HCT116 (cell line): ENCODE data around the gene MYL12B. TPM values are rescaled to one million over a fixed set of nuclear protein-coding genes. Genes with fewer than 3 reads are reported as not detected.

Experiments
- ATAC-seq: fragments of 200-7000 bp; cut with Tn5 transposase; 2 replicates; pipeline ENCODE4 v1.9.1; 2020; ENCODE audit warnings: mild to moderate bottlenecking, moderate library complexity
- BruUV-seq: library from RNA; stranded (reverse); fragments of 400-500 nt; replicated peaks from 2 replicates; lab custom pipeline; 2021; lab: Mats Ljungman, UMichigan
- CTCF ChIA-PET: fragments of 300-600 bp; sonication (Branson Sonifier 250); formaldehyde crosslinking; loops from one replicate; lab custom pipeline; 2021; ENCODE audit warnings: antibody characterized with exemption; lab: Charles Lee
- POLR2A ChIA-PET: fragments of 300-600, 350-600 bp; sonication (Branson Sonifier 250); formaldehyde crosslinking; loops from one replicate; lab custom pipeline; 2021; ENCODE audit warnings: antibody characterized with exemption; lab: Charles Lee
- RAD21 ChIA-PET, 2 experiments: fragments of 300-600 bp; sonication (Branson Sonifier 250); formaldehyde crosslinking; loops; one replicate each; lab custom pipeline; 2023; ENCODE audit warnings: low total read pairs in 2 of 2; ENCODE audit not compliant: uncharacterized antibody in 2 of 2, unreplicated experiment in 2 of 2, low non-redundant PET in 1 of 2; lab: Charles Lee
- DNase-seq: peaks from one replicate; pipeline ENCODE4 v3.0.0-alpha.2; 2010; ENCODE audit warnings: low read depth, low spot score
- H2AFZ ChIP-seq: fragments of 200-600 bp; shearing (Covaris generic), sonication (generic); 2 replicates; pipeline ENCODE4 v1.6.1; 2017; ENCODE audit warnings: low read depth, mixed run types, mixed read lengths, antibody characterized with exemption, low read length; ENCODE audit not compliant: poor library complexity, severe bottlenecking
- H3K27ac ChIP-seq: 2 replicates; pipeline ENCODE4 v1.5.1; 2012; ENCODE audit warnings: low read depth, low read length
- H3K27me3 ChIP-seq: fragments of 200-600 bp; sonication (generic); 2 replicates; pipeline ENCODE4 v1.6.1; 2016; ENCODE audit warnings: mixed run types, low read length, mixed read lengths; ENCODE audit not compliant: insufficient read depth
- H3K36me3 ChIP-seq, 2 experiments: fragments of 200-500 bp in 1 of 2; fragments of 200-600 bp in 1 of 2; sonication (Bioruptor generic) in 1 of 2; sonication (generic) in 1 of 2; 2 replicates each; pipeline versions ENCODE4 v1.5.1 to v1.6.1; 2014 to 2016; ENCODE audit warnings: low read length in 2 of 2, inconsistent platforms in 1 of 2, mixed read lengths in 1 of 2, mixed run types in 1 of 2; ENCODE audit not compliant: insufficient read depth in 2 of 2, control insufficient read depth in 1 of 2
- H3K4me1 ChIP-seq, 2 experiments: fragments of 200-600 bp in 1 of 2; sonication (generic) in 1 of 2; 2 replicates each; pipeline versions ENCODE4 v1.5.1 to v1.6.1; 2012 to 2017; ENCODE audit warnings: low read length in 2 of 2, inconsistent platforms in 1 of 2, mild to moderate bottlenecking in 1 of 2, mixed read lengths in 1 of 2, mixed run types in 1 of 2, moderate library complexity in 1 of 2; ENCODE audit not compliant: insufficient read depth in 2 of 2, control insufficient read depth in 1 of 2
- H3K4me2 ChIP-seq: fragments of 200-600 bp; sonication (generic); 2 replicates; pipeline ENCODE4 v1.6.1; 2017; ENCODE audit warnings: mixed run types, low read length, mixed read lengths
- H3K4me3 ChIP-seq, 2 experiments: fragments of 200-600 bp in 1 of 2; sonication (generic) in 1 of 2; replicated peaks in 1 of 2; 2 replicates each; pipeline ENCODE4 v1.5.1; 2011 to 2016; ENCODE audit warnings: low read length in 2 of 2, control low read depth in 1 of 2, low read depth in 1 of 2, mild to moderate bottlenecking in 1 of 2, mixed read lengths in 1 of 2, mixed run types in 1 of 2
- H3K79me2 ChIP-seq: fragments of 200-600 bp; sonication (generic); 2 replicates; pipeline ENCODE4 v1.6.1; 2017; ENCODE audit warnings: mild to moderate bottlenecking, mixed run types, low read length, moderate library complexity, mixed read lengths; ENCODE audit not compliant: insufficient read depth
- H3K9ac ChIP-seq: fragments of 200-600 bp; sonication (generic); 2 replicates; pipeline ENCODE4 v1.6.1; 2016; ENCODE audit warnings: low read length, mixed read lengths
- H3K9me2 ChIP-seq: fragments of 200-600 bp; sonication (generic), shearing (Covaris generic); 2 replicates; pipeline ENCODE4 v1.6.1; 2017; ENCODE audit warnings: mixed run types, mild to moderate bottlenecking, moderate library complexity; ENCODE audit not compliant: insufficient read depth
- H3K9me3 ChIP-seq, 2 experiments: fragments of 200-500 bp in 1 of 2; fragments of 200-600 bp in 1 of 2; sonication (Bioruptor generic) in 1 of 2; sonication (generic) in 1 of 2; 2 replicates each; pipeline ENCODE4 v1.6.1; 2014 to 2017; ENCODE audit warnings: low read length in 2 of 2, mixed read lengths in 2 of 2, inconsistent platforms in 1 of 2, low read depth in 1 of 2, mild to moderate bottlenecking in 1 of 2, mixed run types in 1 of 2, moderate library complexity in 1 of 2; ENCODE audit not compliant: control insufficient read depth in 1 of 2, insufficient read depth in 1 of 2
- H4K20me1 ChIP-seq: fragments of 200-600 bp; sonication (generic), shearing (Covaris generic); 2 replicates; pipeline ENCODE4 v1.6.1; 2017; ENCODE audit warnings: mixed run types, mild to moderate bottlenecking, moderate library complexity; ENCODE audit not compliant: insufficient read depth
- CBX3 ChIP-seq: IDR thresholded peaks from 2 replicates; pipeline ENCODE4 v1.6.1; 2012; ENCODE audit warnings: low read depth
- EGR1 ChIP-seq: IDR thresholded peaks from 2 replicates; pipeline ENCODE4 v1.6.1; 2012; ENCODE audit warnings: low read depth
- EZH2 ChIP-seq: fragments of 200-600 bp; sonication (generic); IDR thresholded peaks from 2 replicates; pipeline ENCODE4 v1.6.1; 2017; ENCODE audit warnings: antibody characterized with exemption, mixed run types
- POLR2A ChIP-seq: IDR thresholded peaks from 2 replicates; pipeline ENCODE4 v1.7.0; 2011; ENCODE audit warnings: borderline replicate concordance; ENCODE audit not compliant: insufficient read depth, insufficient read length; ENCODE audit errors: extremely low read depth
- POLR2AphosphoS5 ChIP-seq: IDR thresholded peaks from 2 replicates; pipeline ENCODE4 v1.6.1; 2011; ENCODE audit warnings: mild to moderate bottlenecking, low read depth, low read length, moderate library complexity
- SIN3A ChIP-seq: IDR thresholded peaks from 2 replicates; pipeline ENCODE4 v1.6.1; 2012; ENCODE audit warnings: low read depth
- SP1 ChIP-seq: IDR thresholded peaks from 2 replicates; pipeline ENCODE4 v1.6.1; 2012; ENCODE audit warnings: low read depth
- SRF ChIP-seq: IDR thresholded peaks from 2 replicates; pipeline ENCODE4 v1.6.1; 2012; ENCODE audit warnings: low read depth
- ZFX ChIP-seq: fragments of 450-650 bp; IDR thresholded peaks from 2 replicates; pipeline ENCODE4 v1.6.1; 2017
- ZNF274 ChIP-seq: fragments of 200-500 bp; sonication (Bioruptor generic); IDR thresholded peaks from 2 replicates; pipeline ENCODE4 v1.6.1; 2014; ENCODE audit warnings: mild to moderate bottlenecking, low read depth, low read length, inconsistent platforms
- intact Hi-C: fragments of 100-400 bp; cut with micrococcal nuclease; formaldehyde crosslinking; loops from 2 replicates; pipeline ENCODE4 v1.10.0; 2022
- total RNA-seq: library from RNA; stranded (reverse); gene quantifications from one replicate; pipeline ENCODE4 v1.2.1, GENCODE V29; 2021; ENCODE audit not compliant: unreplicated experiment
- TF ChIP-seq, protein P1 (sequence below): IDR thresholded peaks from 2 replicates; pipeline ENCODE4 v1.6.1; 2011; ENCODE audit warnings: mild to moderate bottlenecking, low read length, moderate library complexity; ENCODE audit not compliant: insufficient replicate concordance; ENCODE audit errors: extremely low read depth
- TF ChIP-seq, protein P2 (sequence below): IDR thresholded peaks from 2 replicates; pipeline ENCODE4 v1.6.1; 2012
- TF ChIP-seq, protein P3 (sequence below), 3 experiments: fragments of 200-600 bp in 1 of 3; sonication (generic) in 1 of 3; IDR thresholded peaks in 2 of 3; conservative IDR thresholded peaks in 1 of 3; 2 replicates each; pipeline ENCODE4 v1.5.1; 2012 to 2017; ENCODE audit warnings: low read depth in 2 of 3, low read length in 2 of 3, antibody characterized with exemption in 1 of 3, borderline replicate concordance in 1 of 3, control low read depth in 1 of 3, mild to moderate bottlenecking in 1 of 3, mixed read lengths in 1 of 3, mixed run types in 1 of 3, moderate library complexity in 1 of 3; ENCODE audit not compliant: insufficient read depth in 1 of 3
- TF ChIP-seq, protein P4 (sequence below): IDR thresholded peaks from 2 replicates; pipeline ENCODE4 v1.6.1; 2012; ENCODE audit warnings: low read depth

MYL12B gene
- total RNA-seq, 1 experiment from 2014 or later = 403 TPM

DNA sequence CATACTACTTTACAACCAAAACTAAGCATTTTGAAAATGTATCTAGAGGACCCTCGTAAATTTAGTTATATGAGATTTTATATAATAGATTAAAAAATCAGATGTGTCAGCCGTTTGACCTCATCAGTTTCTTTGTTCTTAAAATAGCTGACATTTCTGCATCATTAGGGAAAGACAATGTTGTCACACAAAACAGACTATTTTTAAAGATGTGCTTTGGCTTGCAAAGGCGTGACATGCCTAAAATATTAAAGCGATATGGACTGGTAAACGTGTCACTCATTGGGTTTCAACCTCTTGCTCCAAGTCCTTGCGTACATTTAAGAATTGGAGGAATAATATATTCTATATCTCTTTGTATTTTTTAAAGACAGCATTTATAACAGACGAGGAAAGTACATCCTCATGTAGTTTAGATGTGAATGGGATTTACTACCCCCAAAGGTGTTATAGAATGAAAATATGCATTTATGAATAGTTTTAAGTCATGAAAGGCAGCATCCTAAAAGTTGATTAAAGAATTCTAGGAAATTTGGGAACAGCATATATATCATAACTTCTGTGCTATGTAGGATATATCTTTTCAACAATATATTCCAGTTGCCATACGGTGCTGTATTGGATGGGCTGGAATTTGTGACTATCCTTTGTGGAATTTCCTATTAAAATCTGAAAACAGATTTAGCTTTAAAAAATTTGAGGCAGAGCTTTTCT lies 10.5 kb upstream of the MYL12B start:
- ChIA-PET CTCF (interaction anchor here (1.0 to 1.1 kb wide), 3 partner anchors 8 to 414 kb away, joined by 3 to 5 read pairs (median 4); no protein-coding TSS in a partner anchor), RAD21 (no interaction called here), POLR2A (interaction anchor here (0.8 to 3.4 kb wide), 3 partner anchors 9 to 414 kb away, joined by 4 to 20 read pairs (median 5); partner anchors contain the start of gene MYL12B)
- Histone ChIP-seq H3K36me3 (peaks cover 30 to 45% of the 10 kb centered on the region in 2 experiments; a peak in 3 of 4 replicates), H3K79me2 (peaks cover 75% of the 10 kb centered on the region), H3K9me2 (no peaks in the 10 kb centered on the region), H3K27ac (peak overlapping the region; percentile 90; the same call in 1 of the 2 replicates), H3K4me3 (no peak overlapping the region), H3K4me1 (peaks cover 35 to 42% of the 10 kb centered on the region in 2 experiments), H3K27me3 (no peaks in the 10 kb centered on the region), H4K20me1 (peaks cover 7% of the 10 kb centered on the region; the same call in 1 of the 2 replicates), H3K4me2 (peak overlapping the region; percentile 71; the same call in 1 of the 2 replicates), H2AFZ (no peak overlapping the region), H3K9ac (no peak overlapping the region), H3K9me3 (no peaks in the 10 kb centered on the region)
- TF ChIP-seq ZFX (no peak), SIN3A (no peak), ZNF274 (no peak), SRF (no peak), EGR1 (no peak), POLR2A (no peak), CBX3 (no peak), POLR2AphosphoS5 (no peak), SP1 (no peak), EZH2 (no peak)
- TF ChIP-seq, protein P1, sequence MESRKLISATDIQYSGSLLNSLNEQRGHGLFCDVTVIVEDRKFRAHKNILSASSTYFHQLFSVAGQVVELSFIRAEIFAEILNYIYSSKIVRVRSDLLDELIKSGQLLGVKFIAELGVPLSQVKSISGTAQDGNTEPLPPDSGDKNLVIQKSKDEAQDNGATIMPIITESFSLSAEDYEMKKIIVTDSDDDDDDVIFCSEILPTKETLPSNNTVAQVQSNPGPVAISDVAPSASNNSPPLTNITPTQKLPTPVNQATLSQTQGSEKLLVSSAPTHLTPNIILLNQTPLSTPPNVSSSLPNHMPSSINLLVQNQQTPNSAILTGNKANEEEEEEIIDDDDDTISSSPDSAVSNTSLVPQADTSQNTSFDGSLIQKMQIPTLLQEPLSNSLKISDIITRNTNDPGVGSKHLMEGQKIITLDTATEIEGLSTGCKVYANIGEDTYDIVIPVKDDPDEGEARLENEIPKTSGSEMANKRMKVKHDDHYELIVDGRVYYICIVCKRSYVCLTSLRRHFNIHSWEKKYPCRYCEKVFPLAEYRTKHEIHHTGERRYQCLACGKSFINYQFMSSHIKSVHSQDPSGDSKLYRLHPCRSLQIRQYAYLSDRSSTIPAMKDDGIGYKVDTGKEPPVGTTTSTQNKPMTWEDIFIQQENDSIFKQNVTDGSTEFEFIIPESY = no peak
- TF ChIP-seq, protein P2, sequence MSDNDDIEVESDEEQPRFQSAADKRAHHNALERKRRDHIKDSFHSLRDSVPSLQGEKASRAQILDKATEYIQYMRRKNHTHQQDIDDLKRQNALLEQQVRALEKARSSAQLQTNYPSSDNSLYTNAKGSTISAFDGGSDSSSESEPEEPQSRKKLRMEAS = no peak
- TF ChIP-seq, protein P3, sequence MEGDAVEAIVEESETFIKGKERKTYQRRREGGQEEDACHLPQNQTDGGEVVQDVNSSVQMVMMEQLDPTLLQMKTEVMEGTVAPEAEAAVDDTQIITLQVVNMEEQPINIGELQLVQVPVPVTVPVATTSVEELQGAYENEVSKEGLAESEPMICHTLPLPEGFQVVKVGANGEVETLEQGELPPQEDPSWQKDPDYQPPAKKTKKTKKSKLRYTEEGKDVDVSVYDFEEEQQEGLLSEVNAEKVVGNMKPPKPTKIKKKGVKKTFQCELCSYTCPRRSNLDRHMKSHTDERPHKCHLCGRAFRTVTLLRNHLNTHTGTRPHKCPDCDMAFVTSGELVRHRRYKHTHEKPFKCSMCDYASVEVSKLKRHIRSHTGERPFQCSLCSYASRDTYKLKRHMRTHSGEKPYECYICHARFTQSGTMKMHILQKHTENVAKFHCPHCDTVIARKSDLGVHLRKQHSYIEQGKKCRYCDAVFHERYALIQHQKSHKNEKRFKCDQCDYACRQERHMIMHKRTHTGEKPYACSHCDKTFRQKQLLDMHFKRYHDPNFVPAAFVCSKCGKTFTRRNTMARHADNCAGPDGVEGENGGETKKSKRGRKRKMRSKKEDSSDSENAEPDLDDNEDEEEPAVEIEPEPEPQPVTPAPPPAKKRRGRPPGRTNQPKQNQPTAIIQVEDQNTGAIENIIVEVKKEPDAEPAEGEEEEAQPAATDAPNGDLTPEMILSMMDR (IDR thresholded peaks at IDR 0.05 in 2 of 3, conservative IDR thresholded peaks at IDR 0.05 in 1 of 3; ENCODE audit: borderline replicate concordance in 1 of 3, insufficient read depth in 1 of 3, low read depth in 2 of 3, low read length in 2 of 3) = no peak
- TF ChIP-seq, protein P4, sequence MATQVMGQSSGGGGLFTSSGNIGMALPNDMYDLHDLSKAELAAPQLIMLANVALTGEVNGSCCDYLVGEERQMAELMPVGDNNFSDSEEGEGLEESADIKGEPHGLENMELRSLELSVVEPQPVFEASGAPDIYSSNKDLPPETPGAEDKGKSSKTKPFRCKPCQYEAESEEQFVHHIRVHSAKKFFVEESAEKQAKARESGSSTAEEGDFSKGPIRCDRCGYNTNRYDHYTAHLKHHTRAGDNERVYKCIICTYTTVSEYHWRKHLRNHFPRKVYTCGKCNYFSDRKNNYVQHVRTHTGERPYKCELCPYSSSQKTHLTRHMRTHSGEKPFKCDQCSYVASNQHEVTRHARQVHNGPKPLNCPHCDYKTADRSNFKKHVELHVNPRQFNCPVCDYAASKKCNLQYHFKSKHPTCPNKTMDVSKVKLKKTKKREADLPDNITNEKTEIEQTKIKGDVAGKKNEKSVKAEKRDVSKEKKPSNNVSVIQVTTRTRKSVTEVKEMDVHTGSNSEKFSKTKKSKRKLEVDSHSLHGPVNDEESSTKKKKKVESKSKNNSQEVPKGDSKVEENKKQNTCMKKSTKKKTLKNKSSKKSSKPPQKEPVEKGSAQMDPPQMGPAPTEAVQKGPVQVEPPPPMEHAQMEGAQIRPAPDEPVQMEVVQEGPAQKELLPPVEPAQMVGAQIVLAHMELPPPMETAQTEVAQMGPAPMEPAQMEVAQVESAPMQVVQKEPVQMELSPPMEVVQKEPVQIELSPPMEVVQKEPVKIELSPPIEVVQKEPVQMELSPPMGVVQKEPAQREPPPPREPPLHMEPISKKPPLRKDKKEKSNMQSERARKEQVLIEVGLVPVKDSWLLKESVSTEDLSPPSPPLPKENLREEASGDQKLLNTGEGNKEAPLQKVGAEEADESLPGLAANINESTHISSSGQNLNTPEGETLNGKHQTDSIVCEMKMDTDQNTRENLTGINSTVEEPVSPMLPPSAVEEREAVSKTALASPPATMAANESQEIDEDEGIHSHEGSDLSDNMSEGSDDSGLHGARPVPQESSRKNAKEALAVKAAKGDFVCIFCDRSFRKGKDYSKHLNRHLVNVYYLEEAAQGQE = no peak
- ATAC-seq = no peak
- intact Hi-C loops = no loop called here
- no peak for DNase-seq
- BruUV-seq = no TSS peak
